ENCODE data around the gene ITGB3BP. TPM values are rescaled to one million over a fixed set of nuclear protein-coding genes. Genes with fewer than 3 reads are reported as not detected.

ITGB3BP gene
- total and polyA plus RNA-seq, 2 donors from 2014 or later, result 27.2 to 29.1 TPM

DNA sequence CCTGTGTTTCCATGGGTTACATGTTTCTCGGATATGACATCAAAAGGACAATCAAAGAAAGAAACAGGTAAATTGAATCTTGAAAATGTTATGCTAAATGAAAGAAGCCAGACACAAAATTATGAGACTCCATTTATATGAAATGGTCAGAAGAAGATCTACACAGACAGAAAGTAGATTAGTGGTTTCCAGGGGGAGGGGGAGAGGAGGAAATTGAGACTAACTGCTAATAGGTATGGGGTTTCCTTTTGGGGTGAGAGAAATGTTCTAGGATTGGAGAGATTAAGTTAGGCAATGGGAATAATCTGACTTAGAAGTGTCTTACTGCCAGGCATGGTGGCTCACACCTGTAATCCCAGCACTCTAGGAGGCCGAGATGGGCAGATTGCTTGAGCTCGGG, 21.8 kb downstream of the ITGB3BP start:
- Histone ChIP-seq H3K36me3 (ENCODE audit: control insufficient read depth in 2 of 3, insufficient read depth in 3 of 3, low read length in 3 of 3) (no peaks in the 10 kb centered on the region), H3K27me3 (ENCODE audit: control insufficient read depth, insufficient read depth, low read length) (no peaks in the 10 kb centered on the region), H3K9ac (ENCODE audit: low read length in 3 of 3) (no peak overlapping the region), H3K4me3 (ENCODE audit: low read length in 3 of 3) (no peak overlapping the region), H3K4me1 (ENCODE audit: control insufficient read depth in 2 of 3, insufficient read depth in 2 of 3, low read depth in 1 of 3, low read length in 3 of 3) (no peaks in the 10 kb centered on the region), H3K9me3 (ENCODE audit: control insufficient read depth in 2 of 3, insufficient read depth in 1 of 3, low read length in 3 of 3) (no peaks in the 10 kb centered on the region), H3K27ac (ENCODE audit: low read depth in 2 of 2, low read length in 2 of 2) (no peak overlapping the region)
- DNase-seq (no peak), FAIRE-seq (no peak)
- intact Hi-C loops (cut with DNase I), result no loop called here
- TF ChIP-seq, protein P1, sequence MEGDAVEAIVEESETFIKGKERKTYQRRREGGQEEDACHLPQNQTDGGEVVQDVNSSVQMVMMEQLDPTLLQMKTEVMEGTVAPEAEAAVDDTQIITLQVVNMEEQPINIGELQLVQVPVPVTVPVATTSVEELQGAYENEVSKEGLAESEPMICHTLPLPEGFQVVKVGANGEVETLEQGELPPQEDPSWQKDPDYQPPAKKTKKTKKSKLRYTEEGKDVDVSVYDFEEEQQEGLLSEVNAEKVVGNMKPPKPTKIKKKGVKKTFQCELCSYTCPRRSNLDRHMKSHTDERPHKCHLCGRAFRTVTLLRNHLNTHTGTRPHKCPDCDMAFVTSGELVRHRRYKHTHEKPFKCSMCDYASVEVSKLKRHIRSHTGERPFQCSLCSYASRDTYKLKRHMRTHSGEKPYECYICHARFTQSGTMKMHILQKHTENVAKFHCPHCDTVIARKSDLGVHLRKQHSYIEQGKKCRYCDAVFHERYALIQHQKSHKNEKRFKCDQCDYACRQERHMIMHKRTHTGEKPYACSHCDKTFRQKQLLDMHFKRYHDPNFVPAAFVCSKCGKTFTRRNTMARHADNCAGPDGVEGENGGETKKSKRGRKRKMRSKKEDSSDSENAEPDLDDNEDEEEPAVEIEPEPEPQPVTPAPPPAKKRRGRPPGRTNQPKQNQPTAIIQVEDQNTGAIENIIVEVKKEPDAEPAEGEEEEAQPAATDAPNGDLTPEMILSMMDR (IDR thresholded peaks at IDR 0.05; ENCODE audit: borderline replicate concordance, extremely low read depth, insufficient read depth), result no peak

DNA sequence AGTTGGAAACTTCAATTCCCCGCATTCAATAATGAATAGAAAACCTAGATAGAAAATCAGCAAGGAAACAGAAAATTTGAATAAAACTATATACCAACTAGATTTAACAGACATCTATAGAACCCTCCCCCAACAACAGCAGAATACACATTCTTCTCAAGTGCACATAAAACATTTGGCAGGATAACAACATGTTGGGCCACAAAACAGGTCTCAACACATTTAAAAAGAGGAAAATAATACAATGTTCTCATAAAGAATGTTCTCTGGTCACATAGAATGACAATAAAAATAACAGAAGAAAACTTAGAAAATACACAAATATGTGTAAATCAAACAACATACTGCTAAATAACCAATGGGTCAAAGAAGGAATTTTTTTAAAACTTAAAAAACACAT, 24.9 kb downstream of the ITGB3BP start:
- no peak overlapping the region for H3K9ac ChIP-seq (ENCODE audit: low read length in 3 of 3)
- peak in 1 of 5 donors; percentile 1 for DNase-seq
- H3K4me1 ChIP-seq (ENCODE audit: control insufficient read depth in 2 of 3, insufficient read depth in 2 of 3, low read depth in 1 of 3, low read length in 3 of 3), result no peaks in the 10 kb centered on the region

DNA sequence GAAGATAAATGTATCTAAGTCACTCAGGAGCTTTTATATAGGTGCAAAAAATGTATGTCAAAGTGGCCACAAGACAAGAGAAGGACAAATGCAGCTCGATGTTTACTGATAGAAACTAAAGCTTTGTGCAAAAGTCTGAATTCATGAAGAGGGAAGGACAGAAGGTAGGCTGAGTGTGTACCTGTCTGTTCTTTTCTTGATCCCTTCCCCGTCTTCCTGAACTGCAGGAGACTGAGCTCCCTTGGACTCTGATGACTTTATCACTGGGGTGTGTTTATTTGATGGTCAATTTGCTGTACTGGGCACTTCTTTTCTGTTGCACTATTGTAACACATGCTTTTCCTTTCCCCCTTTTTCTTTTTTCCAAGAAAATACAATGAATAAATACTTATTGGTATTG, 25.4 kb downstream of the ITGB3BP start:
- no peak overlapping the region for H3K9ac ChIP-seq (ENCODE audit: low read length in 3 of 3)
- H3K4me1 ChIP-seq (ENCODE audit: control insufficient read depth in 2 of 3, insufficient read depth in 2 of 3, low read depth in 1 of 3, low read length in 3 of 3), result no peaks in the 10 kb centered on the region
- H3K9me3 ChIP-seq (ENCODE audit: control insufficient read depth in 2 of 3, insufficient read depth in 1 of 3, low read length in 3 of 3), result no peaks in the 10 kb centered on the region
- intact Hi-C loops (cut with DNase I), result no loop called here
- H3K27ac ChIP-seq (ENCODE audit: low read depth in 2 of 2, low read length in 2 of 2), result no peak overlapping the region
- no peaks in the 10 kb centered on the region for H3K27me3 ChIP-seq (ENCODE audit: control insufficient read depth, insufficient read depth, low read length)
- no peak for DNase-seq
- no peak overlapping the region for H3K4me3 ChIP-seq (ENCODE audit: low read length in 3 of 3)
- TF ChIP-seq, protein P1 (IDR thresholded peaks at IDR 0.05; ENCODE audit: borderline replicate concordance, extremely low read depth, insufficient read depth), result no peak
- no peak for FAIRE-seq
- H3K36me3 ChIP-seq (ENCODE audit: control insufficient read depth in 2 of 3, insufficient read depth in 3 of 3, low read length in 3 of 3), result no peaks in the 10 kb centered on the region

More for the DNA sequence above, 24.9 kb downstream of the ITGB3BP start:
- FAIRE-seq, result no peak
- H3K9me3 ChIP-seq (ENCODE audit: control insufficient read depth in 2 of 3, insufficient read depth in 1 of 3, low read length in 3 of 3), result no peaks in the 10 kb centered on the region
- intact Hi-C loops (cut with DNase I), result no loop called here
- H3K4me3 ChIP-seq (ENCODE audit: low read length in 3 of 3), result no peak overlapping the region
- H3K27ac ChIP-seq (ENCODE audit: low read depth in 2 of 2, low read length in 2 of 2), result no peak overlapping the region
- H3K36me3 ChIP-seq (ENCODE audit: control insufficient read depth in 2 of 3, insufficient read depth in 3 of 3, low read length in 3 of 3), result no peaks in the 10 kb centered on the region
- TF ChIP-seq, protein P1 (IDR thresholded peaks at IDR 0.05; ENCODE audit: borderline replicate concordance, extremely low read depth, insufficient read depth), result no peak
- H3K27me3 ChIP-seq (ENCODE audit: control insufficient read depth, insufficient read depth, low read length), result no peaks in the 10 kb centered on the region
